GM20431 (cell line): Measurements from ENCODE around the gene COPS7A.

Source experiments
- in situ Hi-C: fragments of 300-500 bp; cut with MseI, MboI; formaldehyde crosslinking; loops from one replicate; pipeline ENCODE4 v1.15.0; 2020; ENCODE audit warnings: low sequenced_read_pairs; ENCODE audit not compliant: unreplicated experiment

The COPS7A gene

GRCh38 chr12:6747216-6747615, 23.4 kb downstream of the COPS7A start:
- in situ Hi-C loops = loop anchor here (25.0 kb wide), 1 partner anchor 90 kb away; the partner anchor contains the start of genes GNB3 and P3H3

- in situ Hi-C loops = loop anchor here (25.0 kb wide), 1 partner anchor 89 kb away; the partner anchor contains the start of genes GNB3 and P3H3
Observed at GRCh38 chr12:6748761-6749160, 24.9 kb downstream of the COPS7A start.

GRCh38 chr12:6750506-6750905, 26.7 kb downstream of the COPS7A start:
- in situ Hi-C loops = no loop called here

- in situ Hi-C loops = no loop called here
Observed at GRCh38 chr12:6751767-6752166, 27.9 kb downstream of the COPS7A start.

- in situ Hi-C loops = no loop called here
Observed at GRCh38 chr12:6752167-6752920, 28.5 kb downstream of the COPS7A start.

GRCh38 chr12:6752921-6753771, 29.3 kb downstream of the COPS7A start, which contains the start of gene MLF2:
Gene MLF2, minus strand, starts transcription at chr12:6753141. Its CDS starts 807 bp downstream, at chr12:6752334.
- in situ Hi-C loops = no loop called here

GRCh38 chr12:6753772-6754356, 30.0 kb downstream of the COPS7A start:
- in situ Hi-C loops = no loop called here

- in situ Hi-C loops = no loop called here
Observed at GRCh38 chr12:6754411-6754810, 30.6 kb downstream of the COPS7A start.

GRCh38 chr12:6757028-6757690, 33.3 kb downstream of the COPS7A start:
- in situ Hi-C loops = no loop called here

GRCh38 chr12:6758506-6759095, 34.8 kb downstream of the COPS7A start:
- in situ Hi-C loops = no loop called here

- in situ Hi-C loops = no loop called here
Observed at GRCh38 chr12:6759741-6760140, 35.9 kb downstream of the COPS7A start.

GRCh38 chr12:6763380-6763779, 39.5 kb downstream of the COPS7A start:
- in situ Hi-C loops = no loop called here

- in situ Hi-C loops = no loop called here
Observed at GRCh38 chr12:6764011-6764828, 40.4 kb downstream of the COPS7A start.

GRCh38 chr12:6765048-6765633, 41.3 kb downstream of the COPS7A start:
- in situ Hi-C loops = no loop called here

- in situ Hi-C loops = no loop called here
Observed at GRCh38 chr12:6765634-6766581, 42.1 kb downstream of the COPS7A start, which contains the start of gene PTMS. Gene PTMS, plus strand, starts transcription at chr12:6766363. Its CDS starts 343 bp downstream, at chr12:6766706.

- in situ Hi-C loops = no loop called here
Observed at GRCh38 chr12:6766651-6767349, 43.0 kb downstream of the COPS7A start.
